ENCODE results near the gene LPP.

The LPP gene

GRCh38 chr3:188830893-188831292, 676.9 kb downstream of the LPP start:
- DNase-seq (ENCODE audit: low spot score in 2 of 2), result no peak
- H3K4me1 Mint-ChIP-seq, result peaks cover 22% of the 10 kb centered on the region
- ATAC-seq, result no peak
- H3K27ac Mint-ChIP-seq, result no peak overlapping the region
- H3K36me3 Mint-ChIP-seq, result no peaks in the 10 kb centered on the region
- no peaks in the 10 kb centered on the region for H3K9me3 Mint-ChIP-seq
- no peak overlapping the region for H3K4me3 Mint-ChIP-seq

GRCh38 chr3:188832146-188832545, 678.2 kb downstream of the LPP start:
- no peaks in the 10 kb centered on the region for H3K36me3 Mint-ChIP-seq
- H3K4me1 Mint-ChIP-seq, result peaks cover 12% of the 10 kb centered on the region
- no peaks in the 10 kb centered on the region for H3K9me3 Mint-ChIP-seq
- DNase-seq (ENCODE audit: low spot score in 2 of 2) (no peak), ATAC-seq (no peak)
- no peak overlapping the region for H3K27ac Mint-ChIP-seq
- no peak overlapping the region for H3K4me3 Mint-ChIP-seq

GRCh38 chr3:188832961-188833721, 679.2 kb downstream of the LPP start:
- no peaks in the 10 kb centered on the region for H3K36me3 Mint-ChIP-seq
- no peak overlapping the region for H3K27ac Mint-ChIP-seq
- H3K9me3 Mint-ChIP-seq, result no peaks in the 10 kb centered on the region
- ATAC-seq (no peak), DNase-seq (ENCODE audit: low spot score in 2 of 2) (no peak)
- no peak overlapping the region for H3K4me3 Mint-ChIP-seq
- peaks cover 8% of the 10 kb centered on the region for H3K4me1 Mint-ChIP-seq

GRCh38 chr3:188834349-188834748, 680.4 kb downstream of the LPP start:
- peaks cover 8% of the 10 kb centered on the region for H3K4me1 Mint-ChIP-seq
- no peaks in the 10 kb centered on the region for H3K36me3 Mint-ChIP-seq
- DNase-seq (ENCODE audit: low spot score in 2 of 2) (no peak), ATAC-seq (no peak)
- H3K9me3 Mint-ChIP-seq, result no peaks in the 10 kb centered on the region
- no peak overlapping the region for H3K27ac Mint-ChIP-seq
- no peak overlapping the region for H3K4me3 Mint-ChIP-seq

- DNase-seq (ENCODE audit: low spot score in 2 of 2) (no peak), ATAC-seq (no peak)
- Mint-ChIP-seq H3K4me3 (no peak overlapping the region), H3K36me3 (no peaks in the 10 kb centered on the region), H3K27ac (no peak overlapping the region), H3K4me1 (peaks cover 12% of the 10 kb centered on the region), H3K9me3 (no peaks in the 10 kb centered on the region)
Measured at GRCh38 chr3:188839187-188839695, 685.3 kb downstream of the LPP start.

- H3K4me3 Mint-ChIP-seq, result no peak overlapping the region
- no peaks in the 10 kb centered on the region for H3K36me3 Mint-ChIP-seq
- peaks cover 6% of the 10 kb centered on the region for H3K4me1 Mint-ChIP-seq
- no peak overlapping the region for H3K27ac Mint-ChIP-seq
- ATAC-seq (no peak), DNase-seq (ENCODE audit: low spot score in 2 of 2) (no peak)
- no peaks in the 10 kb centered on the region for H3K9me3 Mint-ChIP-seq
Measured at GRCh38 chr3:188840290-188840689, 686.3 kb downstream of the LPP start.

- no peaks in the 10 kb centered on the region for H3K36me3 Mint-ChIP-seq
- peaks cover 6% of the 10 kb centered on the region for H3K4me1 Mint-ChIP-seq
- H3K9me3 Mint-ChIP-seq, result no peaks in the 10 kb centered on the region
- H3K4me3 Mint-ChIP-seq, result no peak overlapping the region
- no peak for DNase-seq (ENCODE audit: low spot score in 2 of 2)
- no peak overlapping the region for H3K27ac Mint-ChIP-seq
- no peak for ATAC-seq
Measured at GRCh38 chr3:188841906-188842305, 687.9 kb downstream of the LPP start.

GRCh38 chr3:188842639-188843038, 688.7 kb downstream of the LPP start:
- Mint-ChIP-seq H3K9me3 (no peaks in the 10 kb centered on the region), H3K36me3 (no peaks in the 10 kb centered on the region), H3K4me1 (peaks cover 6% of the 10 kb centered on the region), H3K4me3 (no peak overlapping the region), H3K27ac (no peak overlapping the region)
- no peak for ATAC-seq
- no peak for DNase-seq (ENCODE audit: low spot score in 2 of 2)

GRCh38 chr3:188844096-188844495, 690.1 kb downstream of the LPP start:
- H3K4me3 Mint-ChIP-seq, result no peak overlapping the region
- peaks cover 6% of the 10 kb centered on the region for H3K4me1 Mint-ChIP-seq
- H3K36me3 Mint-ChIP-seq, result no peaks in the 10 kb centered on the region
- no peak for DNase-seq (ENCODE audit: low spot score in 2 of 2)
- no peaks in the 10 kb centered on the region for H3K9me3 Mint-ChIP-seq
- H3K27ac Mint-ChIP-seq, result no peak overlapping the region
- no peak for ATAC-seq

GRCh38 chr3:188845514-188845913, 691.6 kb downstream of the LPP start:
- ATAC-seq, result no peak
- no peaks in the 10 kb centered on the region for H3K9me3 Mint-ChIP-seq
- no peaks in the 10 kb centered on the region for H3K4me1 Mint-ChIP-seq

GRCh38 chr3:188848947-188849346, 695.0 kb downstream of the LPP start:
- ATAC-seq, result no peak
- Mint-ChIP-seq H3K27ac (no peak overlapping the region), H3K4me3 (no peak overlapping the region), H3K36me3 (no peaks in the 10 kb centered on the region), H3K4me1 (no peaks in the 10 kb centered on the region), H3K9me3 (no peaks in the 10 kb centered on the region)
- DNase-seq (ENCODE audit: low spot score in 2 of 2), result no peak

More at GRCh38 chr3:188845514-188845913, 691.6 kb downstream of the LPP start:
- no peak overlapping the region for H3K27ac Mint-ChIP-seq
- H3K4me3 Mint-ChIP-seq, result no peak overlapping the region
- H3K36me3 Mint-ChIP-seq, result no peaks in the 10 kb centered on the region
- no peak for DNase-seq (ENCODE audit: low spot score in 2 of 2)

GRCh38 chr3:188853856-188854771, 700.2 kb downstream of the LPP start:
- Mint-ChIP-seq H3K4me3 (no peak overlapping the region), H3K4me1 (no peaks in the 10 kb centered on the region), H3K36me3 (no peaks in the 10 kb centered on the region), H3K27ac (no peak overlapping the region), H3K9me3 (no peaks in the 10 kb centered on the region)
- no peak for ATAC-seq
- DNase-seq (ENCODE audit: low spot score in 2 of 2), result no peak

GRCh38 chr3:188854772-188855149, 700.8 kb downstream of the LPP start:
- no peaks in the 10 kb centered on the region for H3K9me3 Mint-ChIP-seq

GRCh38 chr3:188855675-188856074, 701.7 kb downstream of the LPP start:
- no peaks in the 10 kb centered on the region for H3K4me1 Mint-ChIP-seq
- DNase-seq (ENCODE audit: low spot score in 2 of 2), result no peak
- H3K27ac Mint-ChIP-seq, result no peak overlapping the region
- no peaks in the 10 kb centered on the region for H3K36me3 Mint-ChIP-seq
- no peak overlapping the region for H3K4me3 Mint-ChIP-seq
- H3K9me3 Mint-ChIP-seq, result no peaks in the 10 kb centered on the region
- ATAC-seq, result no peak

More at GRCh38 chr3:188854772-188855149, 700.8 kb downstream of the LPP start:
- ATAC-seq (no peak), DNase-seq (ENCODE audit: low spot score in 2 of 2) (no peak)
- Mint-ChIP-seq H3K4me3 (no peak overlapping the region), H3K27ac (no peak overlapping the region), H3K36me3 (no peaks in the 10 kb centered on the region), H3K4me1 (no peaks in the 10 kb centered on the region)

GRCh38 chr3:188860147-188860546, 706.2 kb downstream of the LPP start:
- Mint-ChIP-seq H3K27ac (no peak overlapping the region), H3K9me3 (no peaks in the 10 kb centered on the region), H3K4me1 (peaks cover 8% of the 10 kb centered on the region), H3K36me3 (no peaks in the 10 kb centered on the region), H3K4me3 (no peak overlapping the region)
- DNase-seq (ENCODE audit: low spot score in 2 of 2) (no peak), ATAC-seq (no peak)
